HEK293T (cell line): ENCODE measurements around the gene PTP4A2.

Source experiments
- ARNT ChIP-seq: fragments of 450-650 bp; IDR thresholded peaks from 2 replicates; pipeline ENCODE4 v1.6.1; 2017; ENCODE audit warnings: mild to moderate bottlenecking
- BHLHE40 ChIP-seq: fragments of 450-650 bp; IDR thresholded peaks from 2 replicates; pipeline ENCODE4 v1.6.1; 2016; ENCODE audit warnings: mild to moderate bottlenecking, moderate library complexity, borderline replicate concordance
- ELF4 ChIP-seq: fragments of 450-650 bp; IDR thresholded peaks from 2 replicates; pipeline ENCODE4 v1.6.1; 2017; ENCODE audit warnings: antibody characterized with exemption
- FOXK2 ChIP-seq: fragments of 450-650 bp; IDR thresholded peaks from 2 replicates; pipeline ENCODE4 v1.6.1; 2016; ENCODE audit warnings: mild to moderate bottlenecking
- HDGF ChIP-seq: fragments of 450-650 bp; IDR thresholded peaks from 2 replicates; pipeline ENCODE4 v1.6.1; 2017; ENCODE audit warnings: antibody characterized with exemption, borderline replicate concordance
- SP1 ChIP-seq: fragments of 450-650 bp; IDR thresholded peaks from 2 replicates; pipeline ENCODE4 v1.6.1; 2017
- SUZ12 ChIP-seq: fragments of 450-650 bp; IDR thresholded peaks from 2 replicates; pipeline ENCODE4 v1.6.1; 2016; ENCODE audit warnings: mild to moderate bottlenecking
- TARDBP ChIP-seq: fragments of 450-650 bp; IDR thresholded peaks from 2 replicates; pipeline ENCODE4 v1.6.1; 2016
- TF ChIP-seq, protein P1 (sequence below): fragments of 450-650 bp; IDR thresholded peaks from 2 replicates; pipeline ENCODE4 v1.6.1; 2016

DNA sequence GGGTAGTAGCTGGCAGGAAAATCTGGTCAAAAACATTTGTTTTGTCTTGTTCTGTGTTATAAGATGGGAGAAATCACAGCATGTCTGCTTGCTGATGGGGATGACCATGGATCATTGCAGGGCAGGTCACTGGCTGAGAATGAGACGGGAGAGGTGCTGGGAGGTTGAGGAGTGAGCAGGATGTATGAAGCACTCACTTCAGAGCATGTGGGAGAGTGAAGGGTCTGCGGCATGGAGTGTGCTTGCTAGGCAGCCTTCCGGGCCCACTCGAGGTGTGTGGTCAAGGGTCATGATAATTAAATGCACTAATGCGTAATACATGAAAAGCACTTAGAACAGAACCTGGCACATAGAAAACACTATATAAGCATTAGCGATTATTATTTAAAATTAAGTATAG is 80.3 kb downstream of the PTP4A2 start:
- TF ChIP-seq ELF4: no peak
- TF ChIP-seq SP1: no peak
- TF ChIP-seq SUZ12: no peak
- no peak for TF ChIP-seq FOXK2
- TF ChIP-seq ARNT: no peak
- TF ChIP-seq TARDBP: no peak
- TF ChIP-seq HDGF: no peak
- TF ChIP-seq BHLHE40: no peak
- TF ChIP-seq, protein P1, sequence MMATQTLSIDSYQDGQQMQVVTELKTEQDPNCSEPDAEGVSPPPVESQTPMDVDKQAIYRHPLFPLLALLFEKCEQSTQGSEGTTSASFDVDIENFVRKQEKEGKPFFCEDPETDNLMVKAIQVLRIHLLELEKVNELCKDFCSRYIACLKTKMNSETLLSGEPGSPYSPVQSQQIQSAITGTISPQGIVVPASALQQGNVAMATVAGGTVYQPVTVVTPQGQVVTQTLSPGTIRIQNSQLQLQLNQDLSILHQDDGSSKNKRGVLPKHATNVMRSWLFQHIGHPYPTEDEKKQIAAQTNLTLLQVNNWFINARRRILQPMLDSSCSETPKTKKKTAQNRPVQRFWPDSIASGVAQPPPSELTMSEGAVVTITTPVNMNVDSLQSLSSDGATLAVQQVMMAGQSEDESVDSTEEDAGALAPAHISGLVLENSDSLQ: no peak
